HG03108 (cell line): Measurements from ENCODE around the gene NANOS3.

Experiments used
- ATAC-seq: cut with Tn5 transposase; IDR thresholded peaks from one replicate; pipeline ENCODE4 v1.9.1; 2021; ENCODE audit warnings: moderate library complexity; ENCODE audit not compliant: unreplicated experiment

The NANOS3 gene

GRCh38 chr19:13876834-13877233, at the start of gene NANOS3:
TSS of gene NANOS3 (plus strand) at chr19:13877134. CDS start at chr19:13877249, 115 bp downstream.
- no peak for ATAC-seq

DNA sequence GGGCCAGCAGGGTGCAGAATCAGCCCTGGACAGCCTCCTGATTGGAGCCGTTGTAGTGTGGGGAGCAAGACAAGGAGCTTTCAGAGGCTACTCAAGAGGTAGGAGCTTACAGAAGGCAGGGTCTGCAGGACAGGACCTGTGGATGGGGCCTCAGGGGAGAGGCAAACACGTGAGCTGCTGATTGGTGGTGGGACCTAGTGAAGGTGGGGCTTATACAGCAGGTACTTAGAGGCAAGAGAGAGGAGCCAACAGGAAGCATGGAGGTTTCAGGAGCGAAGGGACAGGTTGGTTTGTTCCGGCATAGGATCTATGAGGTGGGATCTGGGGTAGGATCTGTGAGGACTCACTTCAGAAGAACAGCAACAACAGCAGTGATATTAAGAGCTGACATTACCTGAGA, 49.3 kb upstream of the NANOS3 start:
- no peak for ATAC-seq

GRCh38 chr19:13830114-13830740, 46.7 kb upstream of the NANOS3 start:
- ATAC-seq, result no peak

DNA sequence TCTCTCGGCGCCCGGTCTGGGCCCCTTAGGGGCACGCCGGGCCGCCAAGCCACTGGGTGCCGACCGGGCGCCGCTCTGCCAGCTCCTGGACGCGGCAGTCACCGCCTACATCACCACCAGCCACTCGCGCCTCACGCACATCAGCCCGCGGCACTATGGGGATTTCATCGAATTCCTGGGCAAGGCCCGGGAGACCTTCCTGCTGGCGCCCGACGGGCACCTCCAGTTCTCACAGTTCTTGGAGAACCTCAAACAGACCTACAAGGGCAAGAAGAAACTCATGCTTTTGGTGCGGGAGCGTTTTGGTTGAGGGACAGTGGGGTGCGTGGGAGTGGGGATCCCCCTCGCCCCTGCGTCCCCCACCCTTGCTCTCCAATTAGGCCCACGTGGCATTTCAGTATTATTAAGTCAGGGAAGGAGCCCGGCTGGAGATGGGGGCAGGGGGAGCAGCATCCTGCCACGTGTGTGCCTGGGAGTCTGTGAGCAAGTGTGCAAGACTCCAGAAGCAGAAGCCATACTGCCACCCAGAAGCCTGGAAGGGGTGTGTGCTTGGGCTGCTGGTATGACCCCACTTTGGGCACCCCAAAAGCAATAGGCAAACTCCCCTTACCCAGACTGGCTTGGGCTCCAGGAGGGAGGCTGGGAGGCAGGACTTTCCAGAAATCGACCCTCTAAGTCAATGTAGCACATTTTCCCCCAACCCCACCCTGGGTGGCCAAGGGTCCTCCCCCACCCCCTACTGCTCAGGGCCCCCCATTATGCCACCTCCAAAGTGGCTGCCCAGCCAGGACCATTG, 46.0 kb upstream of the NANOS3 start:
- no peak for ATAC-seq

DNA sequence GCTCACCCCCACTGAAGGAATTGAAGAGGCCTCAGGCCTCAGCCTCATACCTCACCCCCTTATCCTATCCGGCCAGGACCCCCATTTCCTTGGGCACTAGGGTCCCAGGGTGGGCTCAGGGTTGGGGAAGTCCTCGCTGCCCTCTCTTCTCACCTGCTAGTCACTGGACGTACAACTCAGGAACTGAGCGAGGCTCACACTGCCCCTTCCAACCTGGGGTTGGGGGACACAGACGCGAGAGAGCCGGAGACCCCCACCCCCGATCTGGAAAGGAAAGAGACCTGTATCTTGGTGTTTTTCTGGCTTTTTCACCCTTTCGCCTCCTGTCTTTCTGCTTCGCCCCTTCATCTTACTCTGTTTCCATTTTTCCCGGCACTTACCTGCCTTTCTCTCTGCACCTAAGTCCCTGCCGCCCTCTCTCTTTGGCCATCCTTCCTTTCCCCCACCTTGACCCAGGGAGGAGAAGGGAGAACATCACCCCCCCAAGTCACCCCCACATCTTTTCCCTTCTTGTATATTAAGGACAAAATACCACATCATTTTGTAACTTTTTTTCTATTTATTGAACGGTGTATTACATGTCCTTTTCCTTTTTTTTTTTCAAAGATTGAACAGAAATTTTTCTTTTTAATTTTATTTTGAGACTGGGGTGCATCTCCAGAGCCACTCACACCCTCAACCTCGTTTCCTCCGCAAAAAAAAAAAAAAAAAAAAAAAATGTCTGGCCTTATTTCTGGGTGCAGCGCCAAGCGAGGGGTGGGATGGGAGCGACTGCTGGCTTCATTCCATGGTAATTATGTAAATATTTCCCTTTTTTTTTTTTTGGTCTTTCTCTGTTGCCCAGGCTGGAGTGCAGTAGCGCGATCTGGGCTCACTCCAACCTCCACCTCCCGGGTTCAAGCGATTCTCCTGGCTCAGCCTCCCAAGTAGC, 45.1 kb upstream of the NANOS3 start:
- no peak for ATAC-seq

DNA sequence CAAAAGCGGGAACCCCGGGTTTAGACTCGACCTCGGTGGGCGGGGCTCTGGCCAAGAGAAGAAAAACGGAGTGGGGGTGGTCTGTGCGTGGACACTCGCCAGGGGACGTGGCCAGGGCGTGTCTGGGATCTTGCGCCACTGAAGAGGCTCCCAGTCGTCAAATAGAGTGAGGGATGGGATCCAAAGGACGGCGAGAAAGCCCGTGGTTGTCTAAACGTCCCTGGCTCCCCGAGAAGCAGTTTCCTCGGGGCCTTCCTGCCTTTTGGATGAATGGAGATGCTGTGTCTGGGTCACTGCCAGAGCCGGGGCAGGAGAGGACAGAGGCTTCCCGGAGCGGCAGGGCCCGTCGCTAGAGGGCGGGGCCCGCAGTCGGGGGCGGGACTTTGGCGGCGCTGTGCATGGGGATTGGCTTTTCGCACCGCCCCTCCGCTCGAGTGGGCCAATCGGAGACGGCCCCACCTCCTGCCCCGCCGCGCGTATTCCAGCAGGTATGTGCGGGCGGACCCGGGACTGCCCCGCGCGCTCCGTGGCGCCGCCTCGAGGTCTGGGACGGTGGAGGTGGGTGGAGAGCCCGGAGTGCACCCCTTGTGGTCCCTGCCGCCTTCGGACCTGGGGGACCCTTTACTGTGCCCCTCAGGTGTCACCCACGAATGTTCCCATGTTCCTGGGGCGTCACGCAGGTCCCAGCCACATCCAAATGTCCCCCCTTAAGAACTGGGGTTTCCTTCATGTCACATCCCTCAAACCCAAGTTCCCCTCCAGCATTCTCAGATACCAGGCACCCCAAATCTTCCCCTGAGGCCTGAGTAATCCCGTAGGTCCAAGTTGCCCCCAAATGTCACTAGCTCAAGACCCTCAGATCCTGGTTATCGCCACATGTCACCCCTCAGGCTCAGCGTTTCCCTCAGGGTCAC, 43.3 kb upstream of the NANOS3 start:
- peak; percentile 73 for ATAC-seq

DNA sequence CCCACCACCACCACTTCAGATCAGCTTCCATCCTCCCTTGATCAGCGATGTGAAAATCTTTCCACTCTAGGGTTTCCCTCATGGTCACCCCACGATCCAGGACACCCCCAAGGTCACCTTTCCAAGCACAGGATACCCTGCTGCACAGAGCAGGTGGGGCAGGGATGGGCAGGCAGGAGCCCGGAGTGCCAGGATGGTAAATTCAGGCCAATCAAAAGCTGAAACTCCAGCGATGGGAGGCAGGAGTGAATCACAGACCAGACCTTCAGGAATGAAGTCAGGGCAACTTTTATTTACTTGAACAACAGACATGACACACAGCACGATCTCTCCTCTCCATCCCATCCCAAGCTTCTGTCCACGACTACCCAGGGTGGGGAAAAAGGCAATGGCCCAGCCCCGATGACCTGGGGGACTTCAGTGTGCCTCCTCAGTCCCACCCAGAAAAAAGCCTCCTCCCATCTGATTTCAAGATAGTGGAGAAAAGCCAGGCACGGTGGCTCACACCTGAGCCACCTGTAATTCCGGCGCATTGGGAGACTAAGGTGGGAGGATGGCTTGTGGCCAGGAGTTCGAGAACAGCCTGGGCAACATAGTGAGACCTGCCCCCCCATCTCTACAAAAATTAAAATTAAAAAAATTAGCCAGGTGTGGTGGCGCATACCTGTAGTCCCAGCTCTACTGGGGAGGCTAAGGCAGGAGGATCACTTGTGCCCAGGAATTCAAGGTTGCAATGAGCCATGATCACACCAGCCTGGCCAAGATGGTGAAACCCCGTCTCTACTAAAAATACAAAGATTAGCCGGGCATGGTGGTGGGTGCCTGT, 42.5 kb upstream of the NANOS3 start:
- ATAC-seq, result no peak

GRCh38 chr19:13835791-13836723, 40.9 kb upstream of the NANOS3 start:
- no peak for ATAC-seq

DNA sequence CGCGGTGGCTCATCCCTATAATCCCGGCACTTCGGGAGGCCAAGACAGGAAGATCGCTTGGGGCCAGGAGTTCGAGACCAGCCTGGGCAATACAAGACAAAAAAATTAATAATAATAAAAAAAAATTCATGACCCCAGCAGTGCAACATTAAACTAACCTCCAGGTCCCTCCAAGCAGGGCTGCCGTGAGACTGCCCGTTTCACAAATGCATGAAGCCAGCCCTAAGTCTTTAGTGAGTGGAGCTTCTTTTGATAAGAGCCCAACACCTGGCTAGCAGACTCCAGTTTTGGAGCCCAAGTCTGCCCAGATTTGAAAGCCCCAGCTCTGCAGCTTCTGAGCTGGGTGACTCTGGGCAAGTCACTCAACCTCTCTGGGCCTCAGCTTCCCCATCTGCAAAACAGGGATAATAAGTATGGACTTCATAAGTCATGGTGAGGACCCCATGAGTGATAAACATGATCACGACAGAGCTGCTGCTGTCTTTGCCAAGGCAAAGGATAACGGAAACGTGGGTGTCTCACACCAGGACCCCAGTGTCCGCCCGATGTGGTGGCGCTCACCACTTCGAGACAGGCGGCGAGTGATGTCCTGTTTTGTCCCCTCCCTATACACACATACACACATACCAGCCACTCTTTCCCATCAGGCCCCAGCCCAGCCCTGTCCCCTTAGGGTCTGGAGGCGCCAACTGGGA, 38.4 kb upstream of the NANOS3 start:
- ATAC-seq, result no peak

DNA sequence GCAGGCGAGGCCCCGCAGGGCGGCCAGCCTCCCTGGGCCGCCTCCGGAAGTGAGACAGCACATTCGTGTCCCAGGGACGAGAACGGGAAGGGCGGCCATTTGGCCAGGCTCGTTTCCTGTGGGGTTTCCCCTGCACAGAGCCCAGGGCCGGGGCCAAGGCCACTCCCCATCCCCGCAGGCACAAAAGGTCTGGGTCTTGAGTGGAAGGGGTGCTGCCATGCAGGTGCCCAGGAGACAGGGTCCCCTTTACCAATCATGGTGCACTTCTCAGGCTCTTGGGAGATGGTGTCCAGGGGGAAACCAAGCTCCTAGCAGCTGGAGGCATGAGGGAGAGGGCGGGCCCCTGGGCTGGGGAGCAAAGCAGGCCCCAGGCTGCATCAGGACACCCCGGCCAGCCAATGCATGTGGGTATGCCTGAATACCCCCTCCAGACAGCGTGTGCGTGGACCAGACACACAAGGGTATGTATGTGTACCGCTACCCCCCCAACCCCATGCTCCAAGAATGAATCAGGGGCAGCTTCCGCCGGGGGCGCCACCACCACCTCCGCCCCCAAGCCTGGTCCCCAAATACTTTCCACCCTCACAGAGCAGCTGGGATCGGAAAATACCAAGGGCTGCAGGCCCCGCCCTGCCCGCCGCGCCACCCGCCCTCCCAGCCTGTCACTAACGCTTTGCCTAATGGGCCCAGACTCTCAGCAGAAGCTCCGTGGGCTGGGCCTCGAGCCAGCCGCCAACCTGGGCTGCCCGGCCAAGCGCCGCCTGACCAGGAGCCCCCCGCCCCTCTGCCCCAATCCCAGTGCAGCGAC, 37.6 kb upstream of the NANOS3 start:
- ATAC-seq, result peak; percentile 35

GRCh38 chr19:13839938-13840304, 37.0 kb upstream of the NANOS3 start:
- no peak for ATAC-seq

- no peak for ATAC-seq
These were observed 36.4 kb upstream of the NANOS3 start for GRCh38 chr19:13840305-13841085.

GRCh38 chr19:13841086-13841961, 35.6 kb upstream of the NANOS3 start:
- ATAC-seq, result no peak

DNA sequence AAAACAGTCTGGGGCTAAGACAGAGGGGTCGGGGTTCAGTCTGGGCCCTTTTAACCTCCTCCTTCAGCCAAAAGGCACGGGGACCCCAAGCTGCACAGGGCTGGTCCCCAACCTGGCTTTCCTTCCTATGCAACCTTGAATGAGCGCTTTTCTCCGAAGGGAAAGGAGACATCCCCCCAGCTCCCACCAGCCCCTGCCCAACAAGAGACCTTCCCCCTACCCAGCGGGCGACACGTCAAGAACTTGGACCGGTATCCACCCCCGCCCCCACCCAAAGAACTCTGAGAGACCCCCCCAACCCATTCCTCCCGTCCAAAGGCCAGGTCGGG, 35.0 kb upstream of the NANOS3 start:
- no peak for ATAC-seq

GRCh38 chr19:13842291-13843103, 34.4 kb upstream of the NANOS3 start:
- no peak for ATAC-seq
